SJSA1 (cell line): ENCODE data around the gene JAK1. TPM values are rescaled to one million over a fixed set of nuclear protein-coding genes. Genes with fewer than 3 reads are reported as not detected.

ENCODE experiments used
- DNase-seq, 2 experiments: peaks; one replicate each; pipeline ENCODE4 v3.0.0-alpha.2; 2015 to 2020; ENCODE audit warnings: low spot score in 2 of 2, low read depth in 1 of 2
- H3K27ac ChIP-seq: fragments of 250-450 bp; sonication (Bioruptor Pico); 2 replicates; pipeline ENCODE4 v1.5.1; 2020; ENCODE audit warnings: mild to moderate bottlenecking, moderate library complexity
- H3K27me3 ChIP-seq: fragments of 250-450 bp; sonication (Bioruptor Pico); replicated peaks from 2 replicates; pipeline ENCODE4 v1.5.1; 2020; ENCODE audit warnings: mild to moderate bottlenecking, moderate library complexity
- H3K36me3 ChIP-seq: fragments of 250-450 bp; sonication (Bioruptor Pico); 2 replicates; pipeline ENCODE4 v1.5.1; 2020; ENCODE audit warnings: mild to moderate bottlenecking
- H3K4me1 ChIP-seq: fragments of 250-450 bp; sonication (Bioruptor Pico); replicated peaks from 2 replicates; pipeline ENCODE4 v1.6.1; 2021; ENCODE audit warnings: mild to moderate bottlenecking
- H3K4me3 ChIP-seq: fragments of 250-450 bp; sonication (Bioruptor Pico); 2 replicates; pipeline ENCODE4 v1.5.1; 2020; ENCODE audit warnings: mild to moderate bottlenecking
- H3K9me3 ChIP-seq: fragments of 250-450 bp; sonication (Bioruptor Pico); replicated peaks from 2 replicates; pipeline ENCODE4 v1.5.1; 2020; ENCODE audit warnings: mild to moderate bottlenecking
- total RNA-seq: library from RNA; depleted of rRNA; stranded (reverse); fragments of >200 nt; shearing (Covaris generic); gene quantifications from 2 replicates; pipeline ENCODE4 v1.2.3, GENCODE V29; 2014

The JAK1 gene
- total RNA-seq, 1 experiment from 2014 or later: 99.7 TPM

DNA sequence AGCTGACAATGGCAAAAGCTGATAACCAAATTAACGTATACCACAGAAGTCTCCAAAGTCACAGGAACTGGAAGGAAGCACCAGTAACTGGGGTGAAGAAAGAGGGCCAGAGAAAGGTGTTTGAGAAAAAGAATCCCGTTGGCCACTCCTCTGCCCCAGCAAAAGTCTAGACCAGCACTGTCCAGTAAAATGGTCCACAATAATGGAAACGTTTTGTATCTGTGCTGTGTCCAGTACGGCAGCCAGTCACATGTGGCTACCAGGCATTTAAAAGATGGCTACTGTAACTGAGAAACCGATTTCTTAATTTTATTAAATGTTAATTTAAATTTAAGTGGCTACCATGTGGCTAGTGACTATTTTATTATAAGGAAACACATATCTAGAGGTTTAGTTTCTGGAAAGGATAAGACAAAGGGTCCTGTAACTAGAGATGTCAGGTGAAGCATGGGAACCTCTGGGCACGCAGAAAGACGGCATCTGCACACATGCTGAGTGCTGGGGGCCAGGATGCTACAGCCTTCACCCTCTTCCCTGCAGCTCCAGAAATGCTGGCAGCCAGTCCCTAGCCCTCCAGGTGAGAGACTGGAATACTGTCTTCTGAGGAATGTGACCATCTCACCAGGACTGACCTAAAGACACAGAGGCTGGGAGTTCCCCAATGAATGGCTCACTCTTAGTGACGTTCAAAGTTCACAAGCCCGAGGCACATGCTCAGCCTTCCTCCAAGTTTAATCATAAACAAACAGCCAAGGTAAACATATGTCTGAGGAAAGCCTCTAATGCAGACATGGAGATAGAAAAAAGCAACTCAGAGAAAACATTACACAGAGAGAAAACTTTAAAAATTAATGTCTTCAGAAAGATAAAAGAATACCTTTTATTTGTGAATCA lies 50.7 kb downstream of the JAK1 start:
- Histone ChIP-seq H3K9me3 (no peaks in the 10 kb centered on the region), H3K27me3 (no peaks in the 10 kb centered on the region), H3K36me3 (no peaks in the 10 kb centered on the region), H3K4me3 (no peak overlapping the region), H3K27ac (peak overlapping the region; percentile 20), H3K4me1 (peaks cover 41% of the 10 kb centered on the region)
- peak in 1 of 2 experiments; percentile 39 for DNase-seq

DNA sequence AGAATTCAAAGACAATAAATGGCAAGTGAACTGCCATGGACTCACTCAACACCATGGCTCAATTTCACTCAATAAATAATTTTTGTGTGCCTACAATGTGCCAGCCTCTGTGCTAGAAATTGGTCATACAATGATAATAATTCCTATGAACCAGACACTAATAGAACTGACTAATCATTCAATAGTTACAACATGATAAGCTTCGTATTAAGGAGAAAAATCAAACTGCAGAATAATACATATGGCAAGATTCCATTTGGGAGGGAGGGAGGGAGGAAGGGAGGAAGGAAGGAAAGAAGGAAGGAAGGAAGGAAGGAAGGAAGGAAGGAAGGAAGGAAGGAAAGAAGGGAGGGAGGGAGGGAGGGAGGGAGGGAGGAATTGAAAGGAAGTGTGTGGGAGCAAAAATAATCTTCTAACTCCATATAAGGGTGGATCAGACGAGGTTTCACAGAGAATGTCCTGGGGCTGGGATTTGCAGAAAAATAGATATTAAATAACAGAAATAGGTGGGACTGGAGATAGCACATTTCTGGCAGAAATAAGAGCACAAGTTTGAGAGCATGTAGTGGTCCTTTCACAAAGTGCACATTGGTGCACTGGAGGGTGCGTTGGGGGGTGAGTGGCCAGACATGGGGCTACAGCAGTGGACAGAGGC lies 52.9 kb downstream of the JAK1 start:
- no peak overlapping the region for H3K27ac ChIP-seq
- H3K36me3 ChIP-seq: no peaks in the 10 kb centered on the region
- H3K4me3 ChIP-seq: no peak overlapping the region
- H3K9me3 ChIP-seq: no peaks in the 10 kb centered on the region
- H3K27me3 ChIP-seq: no peaks in the 10 kb centered on the region
- H3K4me1 ChIP-seq: peaks cover 42% of the 10 kb centered on the region
- DNase-seq: no peak

DNA sequence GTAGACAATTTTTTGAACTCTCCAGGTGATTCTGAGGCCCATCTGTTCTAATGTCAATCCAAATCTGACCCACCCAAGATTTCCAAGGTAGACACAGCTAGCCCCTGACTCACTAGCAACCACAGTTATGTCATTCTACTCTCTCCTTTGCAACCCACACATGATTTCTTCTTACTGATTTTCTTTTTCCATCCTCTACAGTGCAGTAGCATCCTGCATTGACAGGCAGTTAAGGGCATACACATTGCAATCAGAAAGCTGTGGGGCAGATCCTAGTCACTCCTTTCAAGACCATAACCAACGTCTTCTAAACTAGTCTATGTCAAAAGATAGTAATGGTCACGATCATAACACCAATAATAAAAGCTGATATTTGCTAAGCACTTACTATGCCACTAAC lies 54.2 kb downstream of the JAK1 start:
- Histone ChIP-seq H3K27ac (no peak overlapping the region), H3K9me3 (no peaks in the 10 kb centered on the region), H3K36me3 (no peaks in the 10 kb centered on the region), H3K4me3 (no peak overlapping the region), H3K4me1 (peaks cover 31% of the 10 kb centered on the region), H3K27me3 (no peaks in the 10 kb centered on the region)
- DNase-seq: no peak

DNA sequence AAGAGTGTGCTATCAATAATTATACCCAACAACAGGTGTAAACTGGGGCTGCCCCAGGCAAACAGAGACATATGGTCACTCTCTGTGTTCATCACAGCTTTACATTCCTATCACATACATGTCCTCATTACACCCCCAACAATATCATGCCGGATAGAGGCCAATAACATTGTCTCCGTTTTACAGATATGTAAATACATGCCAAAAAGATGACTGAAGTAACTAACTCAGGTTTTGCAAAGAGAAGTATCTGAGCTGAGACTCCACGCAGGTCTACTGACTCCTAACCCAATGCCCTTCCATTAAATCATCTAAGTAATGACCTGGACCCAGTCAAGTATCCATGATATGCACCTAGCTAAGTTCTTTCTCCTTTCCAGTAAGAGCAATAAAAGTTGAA lies 55.0 kb downstream of the JAK1 start:
- no peaks in the 10 kb centered on the region for H3K36me3 ChIP-seq
- no peaks in the 10 kb centered on the region for H3K27me3 ChIP-seq
- H3K4me3 ChIP-seq: no peak overlapping the region
- no peak for DNase-seq
- H3K9me3 ChIP-seq: no peaks in the 10 kb centered on the region
- H3K27ac ChIP-seq: no peak overlapping the region
- H3K4me1 ChIP-seq: peaks cover 31% of the 10 kb centered on the region

DNA sequence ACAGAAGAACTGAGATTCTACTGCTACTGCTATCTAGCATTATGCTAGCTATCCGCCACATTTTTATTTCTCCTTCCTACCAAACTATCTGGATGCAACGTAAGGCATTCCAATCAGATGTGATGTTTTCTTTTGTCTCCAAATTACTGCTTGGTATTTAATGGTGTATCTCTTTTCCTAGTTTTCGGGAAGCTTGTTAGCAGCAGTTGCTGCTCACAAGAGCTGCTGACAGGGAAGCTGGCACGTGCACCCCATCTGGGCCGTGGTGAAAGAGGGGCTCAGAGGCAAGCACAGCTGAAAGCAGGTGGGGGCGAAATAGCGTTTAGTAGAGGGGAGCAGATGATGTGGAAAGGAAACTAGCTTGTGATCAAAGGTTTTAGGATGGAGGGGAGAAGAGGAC lies 57.3 kb downstream of the JAK1 start:
- Histone ChIP-seq H3K36me3 (no peaks in the 10 kb centered on the region), H3K27ac (no peak overlapping the region), H3K27me3 (no peaks in the 10 kb centered on the region), H3K4me1 (peaks cover 25% of the 10 kb centered on the region), H3K9me3 (no peaks in the 10 kb centered on the region), H3K4me3 (no peak overlapping the region)
- DNase-seq: no peak

DNA sequence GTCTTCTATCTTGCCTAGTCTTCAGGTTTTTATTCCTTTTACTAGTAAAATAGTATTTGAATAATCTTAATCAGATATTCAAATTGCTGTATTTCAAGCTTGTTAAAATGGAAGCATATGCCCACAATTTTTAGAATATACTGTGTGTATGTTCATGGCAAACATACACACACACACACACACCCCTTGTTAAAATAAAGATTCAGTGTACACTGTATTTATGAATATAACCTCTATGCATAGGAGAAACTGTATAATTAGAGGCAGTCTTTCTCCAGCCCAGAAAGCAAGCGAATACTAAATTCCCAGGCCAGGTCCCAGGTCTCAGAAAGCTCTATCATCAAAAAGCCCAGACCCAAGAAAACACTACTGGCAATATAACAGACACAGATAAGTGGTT lies 57.8 kb downstream of the JAK1 start:
- Histone ChIP-seq H3K4me1 (peaks cover 25% of the 10 kb centered on the region), H3K9me3 (no peaks in the 10 kb centered on the region), H3K27me3 (no peaks in the 10 kb centered on the region), H3K36me3 (no peaks in the 10 kb centered on the region), H3K4me3 (no peak overlapping the region), H3K27ac (no peak overlapping the region)
- DNase-seq: no peak

DNA sequence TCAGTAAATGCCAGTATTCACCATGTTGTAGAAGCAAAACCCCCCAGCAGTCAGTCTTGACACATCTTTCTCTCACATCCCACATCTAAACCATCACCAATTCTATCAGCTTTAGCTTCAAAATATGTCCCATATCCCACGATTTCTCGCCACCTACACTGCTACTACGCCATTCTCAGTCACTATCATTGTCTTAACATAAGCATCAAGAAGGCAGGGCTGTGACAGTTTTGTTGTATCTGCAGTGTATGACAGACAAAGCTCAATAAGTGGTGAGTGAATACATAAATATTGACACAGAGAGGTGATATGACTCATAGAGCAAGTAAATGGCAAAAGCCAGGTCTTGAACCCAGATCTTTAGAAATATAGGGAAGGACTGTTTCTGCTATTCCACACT lies 59.9 kb downstream of the JAK1 start:
- peak in 1 of 2 experiments; percentile 24 for DNase-seq
- H3K9me3 ChIP-seq: no peaks in the 10 kb centered on the region
- no peaks in the 10 kb centered on the region for H3K27me3 ChIP-seq
- no peak overlapping the region for H3K4me3 ChIP-seq
- H3K4me1 ChIP-seq: peaks cover 24% of the 10 kb centered on the region
- no peak overlapping the region for H3K27ac ChIP-seq
- no peaks in the 10 kb centered on the region for H3K36me3 ChIP-seq

DNA sequence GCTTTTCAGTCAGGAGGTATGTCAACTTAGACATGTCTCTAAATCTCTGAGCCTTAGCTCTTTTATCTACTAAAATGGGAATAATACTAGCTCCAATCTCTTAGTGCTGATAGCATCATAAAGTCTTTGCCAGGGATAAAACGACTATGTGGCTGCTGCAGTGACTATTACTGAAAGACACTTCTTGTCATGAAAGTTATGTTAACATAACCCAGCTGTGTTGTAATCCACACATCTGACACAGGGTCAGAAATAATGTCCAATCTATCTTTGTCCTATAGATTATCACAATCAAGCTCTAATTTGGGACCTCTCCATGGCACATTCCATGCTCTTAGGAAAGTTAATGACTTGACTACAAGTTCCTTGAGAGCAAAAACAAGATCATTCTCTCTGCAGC lies 62.8 kb downstream of the JAK1 start:
- no peaks in the 10 kb centered on the region for H3K9me3 ChIP-seq
- H3K27ac ChIP-seq: no peak overlapping the region
- peaks cover 17% of the 10 kb centered on the region for H3K4me1 ChIP-seq
- no peaks in the 10 kb centered on the region for H3K27me3 ChIP-seq
- H3K4me3 ChIP-seq: no peak overlapping the region
- no peaks in the 10 kb centered on the region for H3K36me3 ChIP-seq
- no peak for DNase-seq

DNA sequence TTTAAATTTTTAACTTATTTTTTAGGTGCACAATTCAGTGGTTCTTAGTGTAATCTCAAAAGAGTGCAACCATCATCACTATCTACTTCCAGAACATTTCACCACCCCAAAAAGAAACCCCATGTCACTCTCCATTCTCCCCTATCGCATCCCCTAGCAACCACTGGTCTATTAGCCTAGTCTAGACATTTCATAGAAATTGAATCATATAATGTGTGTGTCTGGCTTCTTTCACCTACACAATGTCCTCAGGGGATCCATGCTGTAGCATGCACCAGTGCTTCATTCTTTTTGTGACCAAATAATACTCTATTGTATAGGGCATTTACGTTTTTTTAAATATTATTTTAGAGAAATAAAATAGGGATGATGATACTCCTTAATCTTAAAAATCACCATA lies 64.7 kb downstream of the JAK1 start:
- H3K4me1 ChIP-seq: peaks cover 20% of the 10 kb centered on the region
- DNase-seq: no peak
- H3K4me3 ChIP-seq: no peak overlapping the region
- H3K27me3 ChIP-seq: no peaks in the 10 kb centered on the region
- H3K9me3 ChIP-seq: no peaks in the 10 kb centered on the region
- H3K27ac ChIP-seq: no peak overlapping the region
- H3K36me3 ChIP-seq: no peaks in the 10 kb centered on the region

DNA sequence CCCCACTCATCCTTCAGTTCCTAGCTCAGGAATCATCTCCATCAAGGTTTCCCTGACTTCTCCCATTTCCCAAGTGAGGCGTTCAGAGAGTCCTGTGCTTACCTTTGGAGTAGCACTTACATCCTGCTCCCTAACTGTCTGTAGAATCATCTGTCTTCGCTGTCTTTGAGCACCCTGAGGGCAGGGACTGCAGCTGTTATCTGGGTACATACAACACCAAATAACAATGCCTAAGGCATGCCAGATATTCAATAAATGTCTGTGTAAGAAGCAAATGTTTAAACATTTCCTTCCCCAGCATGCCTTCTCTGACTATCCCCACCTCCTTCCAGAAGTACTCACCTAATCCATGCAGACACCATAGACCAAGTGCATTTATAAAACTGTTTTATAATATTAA lies 65.4 kb downstream of the JAK1 start:
- Histone ChIP-seq H3K27me3 (no peaks in the 10 kb centered on the region), H3K27ac (no peak overlapping the region), H3K36me3 (no peaks in the 10 kb centered on the region), H3K4me1 (peaks cover 13% of the 10 kb centered on the region), H3K4me3 (no peak overlapping the region), H3K9me3 (no peaks in the 10 kb centered on the region)
- DNase-seq: no peak

DNA sequence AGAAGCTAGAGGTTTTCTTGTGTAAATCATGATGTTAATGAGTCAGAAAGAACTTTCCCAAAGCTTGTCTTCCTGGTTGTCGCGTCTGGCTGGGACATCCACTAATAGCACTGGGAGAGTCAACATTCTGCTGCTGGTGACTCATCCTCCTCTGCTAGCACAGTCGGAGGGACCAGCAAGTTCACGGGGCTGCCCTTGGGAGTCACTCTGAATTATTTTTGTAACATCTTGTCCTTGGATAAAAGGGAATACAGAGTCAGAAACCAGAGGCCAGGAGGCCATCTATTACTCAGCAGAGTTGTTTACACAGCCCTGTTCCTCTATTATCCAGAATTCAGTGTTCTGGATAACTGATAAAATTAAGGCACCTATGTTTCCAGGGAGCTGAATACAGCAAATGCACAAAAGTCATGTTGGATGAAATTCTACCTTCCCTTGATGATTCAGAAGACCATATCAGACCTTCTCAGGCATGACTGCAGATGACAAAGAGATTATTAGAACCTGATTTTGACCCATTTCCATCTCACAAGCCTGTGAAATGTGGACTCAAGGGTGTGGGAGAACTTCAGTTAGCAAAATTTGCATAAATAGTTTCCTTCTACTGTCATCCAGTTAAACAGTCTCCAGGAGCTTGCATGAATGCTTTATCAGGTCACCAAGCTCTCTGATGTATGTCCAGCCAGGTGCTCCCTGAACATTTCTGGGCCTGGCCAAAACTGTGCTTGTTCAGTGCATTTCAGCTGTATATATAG lies 68.1 kb downstream of the JAK1 start:
- Histone ChIP-seq H3K27me3 (no peaks in the 10 kb centered on the region), H3K4me1 (peaks cover 12% of the 10 kb centered on the region), H3K27ac (peak overlapping the region; percentile 56), H3K9me3 (no peaks in the 10 kb centered on the region), H3K4me3 (no peak overlapping the region), H3K36me3 (no peaks in the 10 kb centered on the region)
- DNase-seq: peak; percentile 88 to 93

DNA sequence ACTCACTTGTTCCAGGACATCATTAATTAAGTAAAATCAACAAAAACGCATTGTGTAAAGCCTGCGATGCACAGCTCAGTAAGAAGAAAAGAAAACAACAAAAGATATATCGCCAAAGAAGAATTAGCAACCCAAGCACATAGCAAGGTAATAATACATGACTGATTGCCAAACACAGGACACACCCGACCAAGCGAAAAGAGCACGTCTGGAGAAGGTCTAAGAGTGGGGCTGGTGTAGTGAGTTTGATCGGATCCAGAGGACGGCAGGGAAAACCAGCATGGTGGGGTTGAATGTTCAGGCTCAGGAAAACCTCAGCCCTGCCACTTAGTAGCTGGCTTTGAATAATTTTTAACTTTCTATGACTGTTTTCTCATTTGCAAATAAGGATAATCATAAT lies 69.8 kb downstream of the JAK1 start:
- H3K9me3 ChIP-seq: no peaks in the 10 kb centered on the region
- H3K36me3 ChIP-seq: no peaks in the 10 kb centered on the region
- H3K27me3 ChIP-seq: no peaks in the 10 kb centered on the region
- no peak overlapping the region for H3K4me3 ChIP-seq
- no peak overlapping the region for H3K27ac ChIP-seq
- peaks cover 12% of the 10 kb centered on the region for H3K4me1 ChIP-seq
- no peak for DNase-seq

DNA sequence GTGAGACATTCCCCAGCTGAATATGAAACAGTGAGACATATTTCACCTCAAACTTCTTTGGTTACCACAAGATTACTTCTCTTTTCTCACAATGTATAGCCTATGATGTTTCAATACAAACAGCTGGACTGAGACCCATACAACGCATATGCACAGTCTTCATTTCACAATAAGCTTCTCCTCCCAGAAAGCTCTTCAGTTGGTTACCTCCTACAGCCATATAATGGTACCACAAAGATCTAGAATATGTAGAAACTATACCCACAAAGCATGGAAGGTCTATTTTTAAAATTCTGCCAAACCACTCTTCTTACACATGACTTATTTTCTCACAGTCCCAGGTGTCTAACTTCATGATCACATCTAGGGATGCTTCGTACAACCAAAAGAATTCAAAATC lies 70.8 kb downstream of the JAK1 start:
- Histone ChIP-seq H3K4me1 (peaks cover 12% of the 10 kb centered on the region), H3K27ac (no peak overlapping the region), H3K36me3 (no peaks in the 10 kb centered on the region), H3K27me3 (no peaks in the 10 kb centered on the region), H3K4me3 (no peak overlapping the region), H3K9me3 (no peaks in the 10 kb centered on the region)
- DNase-seq: no peak
